Measurements from ENCODE around the gene C10orf62.

DNA sequence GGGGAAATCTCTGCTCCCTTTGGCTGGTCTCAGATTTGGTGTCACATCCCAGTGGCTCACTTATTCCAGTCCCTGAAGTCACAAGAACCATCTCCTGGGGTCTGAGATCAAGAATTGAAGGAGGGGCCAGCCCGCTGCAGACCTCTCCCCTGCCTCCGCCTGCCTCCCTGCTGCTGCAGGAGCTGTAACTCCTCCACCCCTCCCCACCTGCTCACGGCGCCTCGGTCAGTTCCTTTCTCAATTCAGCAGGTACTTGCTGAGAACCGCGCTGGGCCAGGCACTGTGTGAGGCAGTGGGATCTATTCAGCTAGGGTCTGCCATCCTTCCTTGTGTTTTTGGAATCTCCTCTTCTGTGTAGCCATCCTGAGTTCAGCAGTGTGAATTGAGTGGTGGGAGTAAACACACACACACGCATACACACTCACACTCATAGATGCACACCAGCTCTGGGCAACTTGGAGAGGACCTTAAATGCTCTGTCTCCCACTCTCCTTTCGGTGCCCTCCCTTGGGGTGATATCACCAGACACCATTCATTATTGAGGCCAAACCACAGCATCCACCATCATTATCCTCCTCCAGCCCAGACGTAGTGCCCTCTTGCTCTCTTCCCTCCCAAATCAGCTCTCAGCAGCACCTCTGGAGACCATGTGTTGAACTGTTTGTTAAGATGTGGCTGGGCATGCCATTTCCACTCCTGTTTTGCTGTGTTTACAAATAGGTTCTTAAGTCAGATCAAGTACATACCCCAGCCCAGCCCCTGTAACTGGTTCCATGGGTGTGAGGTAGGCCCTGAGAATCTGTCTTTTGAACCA lies 39.0 kb upstream of the C10orf62 start:
- TF ChIP-seq POLR2AphosphoS5 (IDR thresholded peaks at IDR 0.05; ENCODE audit: low read depth, low read length) (no peak), POU2F2 (IDR thresholded peaks at IDR 0.05; ENCODE audit: low read depth, low read length) (no peak), POLR2A (IDR thresholded peaks at IDR 0.05; ENCODE audit: low read depth, low read length) (no peak), SPI1 (IDR thresholded peaks at IDR 0.05; ENCODE audit: low read depth, low read length) (no peak), TAF1 (IDR thresholded peaks at IDR 0.05; ENCODE audit: low read depth, low read length) (no peak)

Measured in GM12891 (cell line).